Measurements from ENCODE around the gene PRKG2. TPM values are rescaled to one million over a fixed set of nuclear protein-coding genes. Genes with fewer than 3 reads are reported as not detected.

Gene PRKG2
- total RNA-seq, 1 donor from 2014 or later, result 0.92 TPM

GRCh38 chr4:81217779-81218178, 2.8 kb upstream of the PRKG2 start:
- DNase-seq, result no peak

- DNase-seq, result no peak
Observed at GRCh38 chr4:81215931-81216330, 909 bp upstream of the PRKG2 start.

GRCh38 chr4:81214144-81214880, 710 bp downstream of the PRKG2 start:
- peak; percentile 42 for DNase-seq

- no peak for DNase-seq
Observed at GRCh38 chr4:81213671-81214070, 1.4 kb downstream of the PRKG2 start.

GRCh38 chr4:81211956-81212355, 3.1 kb downstream of the PRKG2 start:
- no peak for DNase-seq

- no peak for DNase-seq
Observed at GRCh38 chr4:81207828-81208227, 7.2 kb downstream of the PRKG2 start.

- DNase-seq, result no peak
Observed at GRCh38 chr4:81205302-81205701, 9.7 kb downstream of the PRKG2 start.

GRCh38 chr4:81204571-81204970, 10.5 kb downstream of the PRKG2 start:
- no peak for DNase-seq

- DNase-seq, result no peak
Observed at GRCh38 chr4:81199831-81200230, 15.2 kb downstream of the PRKG2 start.

GRCh38 chr4:81198609-81199008, 16.4 kb downstream of the PRKG2 start:
- DNase-seq, result no peak

GRCh38 chr4:81197864-81198524, 17.0 kb downstream of the PRKG2 start:
- peak; percentile 75 for DNase-seq

- no peak for DNase-seq
Observed at GRCh38 chr4:81196126-81196650, 18.8 kb downstream of the PRKG2 start.

GRCh38 chr4:81195475-81195874, 19.5 kb downstream of the PRKG2 start:
- no peak for DNase-seq

GRCh38 chr4:81194286-81194685, 20.7 kb downstream of the PRKG2 start:
- no peak for DNase-seq

- no peak for DNase-seq
Observed at GRCh38 chr4:81180916-81181315, 34.1 kb downstream of the PRKG2 start.

GRCh38 chr4:81179326-81179725, 35.7 kb downstream of the PRKG2 start:
- peak; percentile 18 for DNase-seq

GRCh38 chr4:81173213-81173612, 41.8 kb downstream of the PRKG2 start:
- no peak for DNase-seq

GRCh38 chr4:81166458-81167160, 48.4 kb downstream of the PRKG2 start:
- peak; percentile 13 for DNase-seq

GRCh38 chr4:81165861-81166430, 49.1 kb downstream of the PRKG2 start:
- DNase-seq, result no peak

GRCh38 chr4:81164623-81165416, 50.2 kb downstream of the PRKG2 start:
- no peak for DNase-seq

GRCh38 chr4:81164126-81164525, 50.9 kb downstream of the PRKG2 start:
- DNase-seq, result no peak
